ENCODE data around the gene MET. TPM values are rescaled to one million over a fixed set of nuclear protein-coding genes. Genes with fewer than 3 reads are reported as not detected.
"Not testable (repeated sequence)": the region's sequence is repeated elsewhere in the genome, so short reads cannot be mapped to it uniquely, and the experiment has no call there.

Gene MET
- total RNA-seq, 1 donor from 2014 or later, result 34.2 TPM

DNA sequence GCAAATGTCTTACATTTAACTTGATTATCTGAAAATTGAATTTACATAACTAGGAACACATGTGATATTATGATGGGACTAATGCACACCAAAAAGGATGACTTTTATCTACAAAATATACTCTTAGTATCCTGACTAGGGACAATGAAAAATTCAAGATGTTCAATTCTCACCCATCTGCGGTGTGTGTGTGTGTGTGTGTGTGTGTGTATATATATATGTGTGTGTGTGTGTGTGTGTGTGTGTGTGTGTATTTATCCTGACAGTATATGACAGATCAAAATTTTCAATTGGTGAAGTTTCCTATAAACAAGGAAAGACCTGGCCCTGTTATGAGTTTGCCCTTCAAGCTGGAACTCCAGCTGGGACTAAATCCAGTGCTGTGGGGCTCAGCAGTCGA lies 40.3 kb upstream of the MET start:
- TF ChIP-seq, protein P1, sequence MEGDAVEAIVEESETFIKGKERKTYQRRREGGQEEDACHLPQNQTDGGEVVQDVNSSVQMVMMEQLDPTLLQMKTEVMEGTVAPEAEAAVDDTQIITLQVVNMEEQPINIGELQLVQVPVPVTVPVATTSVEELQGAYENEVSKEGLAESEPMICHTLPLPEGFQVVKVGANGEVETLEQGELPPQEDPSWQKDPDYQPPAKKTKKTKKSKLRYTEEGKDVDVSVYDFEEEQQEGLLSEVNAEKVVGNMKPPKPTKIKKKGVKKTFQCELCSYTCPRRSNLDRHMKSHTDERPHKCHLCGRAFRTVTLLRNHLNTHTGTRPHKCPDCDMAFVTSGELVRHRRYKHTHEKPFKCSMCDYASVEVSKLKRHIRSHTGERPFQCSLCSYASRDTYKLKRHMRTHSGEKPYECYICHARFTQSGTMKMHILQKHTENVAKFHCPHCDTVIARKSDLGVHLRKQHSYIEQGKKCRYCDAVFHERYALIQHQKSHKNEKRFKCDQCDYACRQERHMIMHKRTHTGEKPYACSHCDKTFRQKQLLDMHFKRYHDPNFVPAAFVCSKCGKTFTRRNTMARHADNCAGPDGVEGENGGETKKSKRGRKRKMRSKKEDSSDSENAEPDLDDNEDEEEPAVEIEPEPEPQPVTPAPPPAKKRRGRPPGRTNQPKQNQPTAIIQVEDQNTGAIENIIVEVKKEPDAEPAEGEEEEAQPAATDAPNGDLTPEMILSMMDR (conservative IDR thresholded peaks at IDR 0.05), result no peak

DNA sequence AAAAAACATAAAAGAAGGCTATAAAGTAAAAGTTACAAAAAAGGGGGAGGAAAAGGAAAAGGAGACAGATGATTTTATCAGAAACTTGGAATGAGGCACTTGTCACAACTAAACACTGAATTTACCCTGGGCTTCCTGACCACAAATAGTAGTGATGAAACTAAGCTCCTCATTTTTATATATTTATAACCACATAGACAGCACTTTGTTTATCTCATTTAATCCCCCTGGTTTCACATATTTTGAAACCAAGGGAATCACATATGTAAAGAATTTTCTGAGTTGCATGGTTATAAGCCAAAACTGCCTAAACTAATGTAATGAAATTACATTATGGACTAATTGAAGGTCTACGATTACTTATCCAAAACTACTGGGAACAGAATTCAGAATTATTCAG lies 39.6 kb upstream of the MET start:
- no peak overlapping the region for H3K27ac Mint-ChIP-seq
- no peaks in the 10 kb centered on the region for H3K36me3 Mint-ChIP-seq
- H3K4me1 Mint-ChIP-seq (ENCODE audit: unreplicated experiment), result peaks cover 22% of the 10 kb centered on the region
- TF ChIP-seq, protein P1 (conservative IDR thresholded peaks at IDR 0.05), result no peak
- DNase-seq (ENCODE audit: extremely low spot score, unreplicated experiment), result no peak
- no peaks in the 10 kb centered on the region for H3K9me3 Mint-ChIP-seq
- no peak overlapping the region for H3K4me3 Mint-ChIP-seq
- no peaks in the 10 kb centered on the region for H3K27me3 Mint-ChIP-seq

More for the DNA sequence above, 40.3 kb upstream of the MET start:
- H3K4me1 Mint-ChIP-seq (ENCODE audit: unreplicated experiment), result peaks cover 22% of the 10 kb centered on the region
- H3K36me3 Mint-ChIP-seq, result no peaks in the 10 kb centered on the region
- no peak overlapping the region for H3K4me3 Mint-ChIP-seq
- H3K9me3 Mint-ChIP-seq, result no peaks in the 10 kb centered on the region
- no peak for DNase-seq (ENCODE audit: extremely low spot score, unreplicated experiment)
- no peak overlapping the region for H3K27ac Mint-ChIP-seq
- no peaks in the 10 kb centered on the region for H3K27me3 Mint-ChIP-seq

GRCh38 chr7:116633131-116633988 lies 38.6 kb upstream of the MET start:
- Mint-ChIP-seq H3K9me3 (no peaks in the 10 kb centered on the region), H3K4me3 (no peak overlapping the region), H3K4me1 (ENCODE audit: unreplicated experiment) (peaks cover 22% of the 10 kb centered on the region), H3K36me3 (no peaks in the 10 kb centered on the region), H3K27ac (no peak overlapping the region), H3K27me3 (no peaks in the 10 kb centered on the region)
- TF ChIP-seq, protein P1 (conservative IDR thresholded peaks at IDR 0.05), result no peak
- no peak for DNase-seq (ENCODE audit: extremely low spot score, unreplicated experiment)

DNA sequence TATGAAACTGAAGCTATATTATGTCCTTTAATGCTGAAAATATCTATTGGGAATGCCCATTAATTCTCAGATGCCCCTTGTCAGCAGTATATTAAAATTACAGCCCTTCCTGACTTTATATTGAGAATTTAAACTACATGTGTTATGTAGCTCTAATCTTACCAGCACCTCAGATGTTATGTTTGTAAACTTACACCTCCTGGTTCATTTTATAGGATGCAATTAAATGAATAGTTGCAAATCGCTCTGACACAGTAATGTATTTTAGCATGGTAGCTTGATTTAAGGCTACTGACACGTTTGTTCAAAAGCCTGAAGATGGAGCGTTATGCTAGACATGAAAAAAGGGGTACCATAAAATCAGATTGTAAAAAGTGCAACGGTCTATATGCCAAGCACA lies 35.0 kb upstream of the MET start:
- H3K9me3 Mint-ChIP-seq, result no peaks in the 10 kb centered on the region
- no peaks in the 10 kb centered on the region for H3K27me3 Mint-ChIP-seq
- no peak overlapping the region for H3K27ac Mint-ChIP-seq
- peaks cover 3% of the 10 kb centered on the region for H3K4me1 Mint-ChIP-seq (ENCODE audit: unreplicated experiment)
- no peak for DNase-seq (ENCODE audit: extremely low spot score, unreplicated experiment)
- no peaks in the 10 kb centered on the region for H3K36me3 Mint-ChIP-seq
- TF ChIP-seq, protein P1 (conservative IDR thresholded peaks at IDR 0.05), result no peak
- H3K4me3 Mint-ChIP-seq, result no peak overlapping the region

GRCh38 chr7:116638592-116638991 lies 33.4 kb upstream of the MET start:
- not testable (repeated sequence) for H3K36me3 Mint-ChIP-seq; H3K9me3 Mint-ChIP-seq; H3K27ac Mint-ChIP-seq; H3K27me3 Mint-ChIP-seq; H3K4me1 Mint-ChIP-seq (ENCODE audit: unreplicated experiment); DNase-seq (ENCODE audit: extremely low spot score, unreplicated experiment); H3K4me3 Mint-ChIP-seq

DNA sequence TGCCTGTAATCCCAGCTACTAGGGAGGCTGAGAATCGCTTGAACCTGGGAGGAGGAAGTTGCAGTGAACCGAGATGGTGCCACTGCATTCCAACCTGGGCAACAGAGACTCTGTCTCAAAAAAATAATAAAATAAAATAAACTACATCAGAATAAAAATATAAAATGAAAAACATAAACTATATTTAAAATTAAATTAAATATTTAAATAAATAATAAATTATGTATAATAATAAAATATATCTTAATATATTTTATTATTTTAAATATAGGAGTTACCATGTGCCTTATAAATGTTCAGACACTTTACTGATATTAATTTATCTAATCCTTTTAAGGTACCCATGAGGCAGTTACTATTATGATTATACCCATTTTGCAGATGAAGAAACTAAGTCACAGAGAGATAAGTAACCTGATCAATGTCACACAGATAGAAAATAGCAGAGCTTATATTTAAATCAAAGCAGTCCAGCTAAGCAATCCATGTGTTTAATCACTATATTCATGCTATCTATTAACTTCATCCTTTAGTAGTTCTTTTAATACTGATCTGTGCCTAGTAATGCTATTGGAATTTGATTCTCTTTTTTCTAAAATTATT lies 30.3 kb upstream of the MET start:
- TF ChIP-seq, protein P1 (conservative IDR thresholded peaks at IDR 0.05), result no peak
- no peaks in the 10 kb centered on the region for H3K9me3 Mint-ChIP-seq
- no peak overlapping the region for H3K4me3 Mint-ChIP-seq
- DNase-seq (ENCODE audit: extremely low spot score, unreplicated experiment), result no peak
- H3K27me3 Mint-ChIP-seq, result no peaks in the 10 kb centered on the region
- H3K27ac Mint-ChIP-seq, result no peak overlapping the region
- no peaks in the 10 kb centered on the region for H3K4me1 Mint-ChIP-seq (ENCODE audit: unreplicated experiment)
- H3K36me3 Mint-ChIP-seq, result no peaks in the 10 kb centered on the region

GRCh38 chr7:116643148-116643547 lies 28.8 kb upstream of the MET start:
- H3K4me1 Mint-ChIP-seq (ENCODE audit: unreplicated experiment); H3K27me3 Mint-ChIP-seq; H3K36me3 Mint-ChIP-seq; H3K4me3 Mint-ChIP-seq; H3K27ac Mint-ChIP-seq; H3K9me3 Mint-ChIP-seq; DNase-seq (ENCODE audit: extremely low spot score, unreplicated experiment): not testable (repeated sequence)

Data from type B pancreatic cell (in vitro differentiated cells).